Measurements from ENCODE around the gene NOTCH1.

GRCh38 chr9:136587145-136587943, 41.5 kb upstream of the NOTCH1 start:
- no peak for TF ChIP-seq CTCF (IDR thresholded peaks at IDR 0.05)
- no peak for TF ChIP-seq POLR2A (IDR thresholded peaks at IDR 0.05)

Measured in adrenal gland (tissue), 5 donors.